K562 (cell line): ENCODE measurements around the gene FAM187B. TPM values are rescaled to one million over a fixed set of nuclear protein-coding genes. Genes with fewer than 3 reads are reported as not detected.
A peak's percentile ranks its signal among the peaks of the same experiment; 100 is the strongest.

Experiments used
- ATAC-seq: fragments of 200-7000 bp; cut with Tn5 transposase; 3 replicates; pipeline ENCODE4 v1.9.1; 2020; ENCODE audit warnings: moderate library complexity
- BruUV-seq: library from RNA; stranded (reverse); fragments of 400-500 nt; replicated peaks from 2 replicates; lab custom pipeline; 2021; lab: Mats Ljungman, UMichigan
- CTCF ChIA-PET: fragments of 300-600 bp; formaldehyde crosslinking; extraction: SDS; loops from one replicate; lab custom pipeline; 2021; ENCODE audit warnings: low intra/inter-chr PET ratio; lab: Yijun Ruan, JAX
- POLR2A ChIA-PET: fragments of 300-600, 350-650 bp; sonication (Branson Sonifier 250); formaldehyde crosslinking; extraction: SDS; loops from one replicate; lab custom pipeline; 2021; ENCODE audit warnings: antibody characterized with exemption, inconsistent platforms; lab: Yijun Ruan, JAX
- DNase-seq, 4 experiments: peaks; one replicate each; pipeline versions ENCODE4 v3.0.0 to v3.0.0-alpha.2; 2011 to 2018; ENCODE audit warnings: low spot score in 3 of 4, mixed read lengths in 3 of 4; ENCODE audit errors: extremely low read depth in 1 of 4
- FAIRE-seq: peaks from 2 replicates; lab custom pipeline; 2011; peaks lifted over from hg19 to GRCh38; lab: Jason Lieb, UNC
- H2AFZ ChIP-seq: 2 replicates; pipeline ENCODE4 v1.6.0; 2011; ENCODE audit warnings: low read depth, low read length, control low read depth, inconsistent platforms
- H3K27ac ChIP-seq: fragments of 200-600 bp; 3 replicates; pipeline ENCODE4 v1.8.0; 2011; ENCODE audit warnings: low read depth, mild to moderate bottlenecking, control low read depth, inconsistent platforms, low read length, moderate library complexity, mixed read lengths; ENCODE audit errors: extremely low read depth
- H3K27me3 ChIP-seq, 2 experiments: fragments of 300-600 bp in 1 of 2; 2 replicates in 1 of 2; 3 replicates in 1 of 2; pipeline versions ENCODE4 v1.6.0 to v1.8.0; 2011; ENCODE audit warnings: inconsistent platforms in 2 of 2, low read length in 2 of 2, mild to moderate bottlenecking in 1 of 2, mixed read lengths in 1 of 2, moderate library complexity in 1 of 2; ENCODE audit not compliant: control insufficient read depth in 2 of 2, insufficient read depth in 2 of 2
- H3K36me3 ChIP-seq: fragments of 300-600 bp; 3 replicates; pipeline ENCODE4 v1.8.0; 2011; ENCODE audit warnings: mild to moderate bottlenecking, low read length, inconsistent platforms; ENCODE audit not compliant: control insufficient read depth, insufficient read depth
- H3K4me1 ChIP-seq, 2 experiments: fragments of 200-600 bp in 1 of 2; replicated peaks in 1 of 2; 2 replicates in 1 of 2; 3 replicates in 1 of 2; pipeline versions ENCODE4 v1.5.1 to v1.8.0; 2011; ENCODE audit warnings: inconsistent platforms in 2 of 2, low read length in 2 of 2, mild to moderate bottlenecking in 1 of 2, mixed read lengths in 1 of 2, moderate library complexity in 1 of 2; ENCODE audit not compliant: control insufficient read depth in 2 of 2, insufficient read depth in 2 of 2
- H3K4me2 ChIP-seq: 2 replicates; pipeline ENCODE4 v1.6.1; 2011; ENCODE audit warnings: low read length, control low read depth, inconsistent platforms, mixed read lengths; ENCODE audit not compliant: insufficient read depth
- H3K4me3 ChIP-seq: fragments of 200-600 bp; sonication (generic), shearing (Covaris generic); 2 replicates; pipeline ENCODE4 v1.5.1; 2016; ENCODE audit warnings: control low read depth, inconsistent platforms
- H3K79me2 ChIP-seq: fragments of 200-600 bp; 3 replicates; pipeline ENCODE4 v1.8.0; 2011; ENCODE audit warnings: low read length, inconsistent platforms; ENCODE audit not compliant: control insufficient read depth, insufficient read depth
- H3K9ac ChIP-seq, 2 experiments: 2 replicates each; pipeline versions ENCODE4 v1.6.0 to v1.6.1; 2011; ENCODE audit warnings: low read depth in 2 of 2, low read length in 2 of 2, control low read depth in 1 of 2, inconsistent platforms in 1 of 2, mild to moderate bottlenecking in 1 of 2, mixed read lengths in 1 of 2; ENCODE audit not compliant: insufficient read depth in 1 of 2
- H3K9me1 ChIP-seq: one replicate; pipeline ENCODE4 v1.6.0; 2011; ENCODE audit warnings: inconsistent platforms, mild to moderate bottlenecking, low read length, moderate library complexity; ENCODE audit not compliant: control insufficient read depth, insufficient read depth
- H3K9me3 ChIP-seq: replicated peaks from 2 replicates; pipeline ENCODE4 v1.5.1; 2011; ENCODE audit warnings: low read depth, low read length, inconsistent platforms; ENCODE audit not compliant: control insufficient read depth, insufficient read depth
- H4K20me1 ChIP-seq: replicated peaks from 2 replicates; pipeline ENCODE4 v1.6.1; 2011; ENCODE audit warnings: low read length, inconsistent platforms, mixed read lengths; ENCODE audit not compliant: control insufficient read depth, insufficient read depth
- BCOR ChIP-seq: fragments of 450-650 bp; IDR thresholded peaks from 2 replicates; pipeline ENCODE4 v1.6.1; 2016
- ESRRB ChIP-seq: fragments of 250-450 bp; sonication (Bioruptor Pico); IDR thresholded peaks from 2 replicates; pipeline ENCODE4 v1.5.0; 2020; ENCODE audit warnings: mild to moderate bottlenecking, moderate library complexity, borderline replicate concordance
- KDM1A ChIP-seq, 2 experiments: fragments of 450-650 bp; IDR thresholded peaks; 2 replicates each; pipeline ENCODE4 v1.6.1; 2016; ENCODE audit warnings: mild to moderate bottlenecking in 2 of 2
- NCOA1 ChIP-seq: fragments of 450-650 bp; IDR thresholded peaks from 2 replicates; pipeline ENCODE4 v1.6.1; 2016; ENCODE audit warnings: low read depth
- RBM25 ChIP-seq: fragments of 200-400 bp; formaldehyde crosslinking; IDR thresholded peaks from 2 replicates; pipeline ENCODE4 v1.6.1; 2018; ENCODE audit warnings: low read length, low read depth, moderate library complexity; ENCODE audit not compliant: severe bottlenecking
- RCOR1 ChIP-seq, 2 experiments: IDR thresholded peaks; 2 replicates each; pipeline ENCODE4 v1.6.1; 2012; ENCODE audit warnings: low read depth in 2 of 2, low read length in 2 of 2, borderline replicate concordance in 1 of 2, improper control_type of control experiment in 1 of 2
- SMARCA5 ChIP-seq: fragments of 450-650 bp; IDR thresholded peaks from 2 replicates; pipeline ENCODE4 v1.6.1; 2016
- WGBS: fragments of 100-300 bp; shearing (Covaris generic); methylation state at CpG from one replicate; pipeline ENCODE4 v1.1.6; 2016; ENCODE audit warnings: low coverage, mixed read lengths; ENCODE audit not compliant: insufficient coverage; ENCODE audit errors: missing lambda C conversion rate; 5-methylcytosine and 5-hydroxymethylcytosine counted together
- in situ Hi-C: fragments of 300-500 bp; cut with MboI; formaldehyde crosslinking; loops from 4 replicates; pipeline ENCODE4 v1.15.0; 2018; ENCODE audit warnings: inconsistent platforms, mixed read lengths
- intact Hi-C: fragments of 100-400 bp; cut with micrococcal nuclease; formaldehyde crosslinking; loops from 2 replicates; pipeline ENCODE4 v1.14.2; 2022
- polyA plus RNA-seq, 8 experiments: library from polyadenylated mRNA; depleted of rRNA in 4 of 8; stranded (reverse) in 5 of 8; unstranded in 3 of 8; fragments of >200 nt; fragmentation: Nextera tagmentation in 2 of 8; fragmentation: Illumina TruSeq in 1 of 8; extraction: Ambion mirVana in 2 of 8; extraction: Trizol in 1 of 8; gene quantifications; 2 replicates each; pipeline versions ENCODE4 v1.2.1 to v1.2.3, GENCODE V29; 2011 to 2014; ENCODE audit warnings: inconsistent platforms in 1 of 8, missing spikeins in 1 of 8
- total RNA-seq, 7 experiments: library from RNA; depleted of rRNA in 6 of 7; stranded (reverse); fragments of >200 nt in 6 of 7; fragmentation: Illumina TruSeq in 2 of 7; extraction: Trizol in 2 of 7; gene quantifications; 2 replicates each; pipeline versions ENCODE4 v1.2.1 to v1.2.3, GENCODE V29; 2011 to 2021; ENCODE audit warnings: low replicate concordance in 1 of 7
- TF ChIP-seq, protein P1 (sequence below): sonication (generic); formaldehyde crosslinking; IDR thresholded peaks from 2 replicates; pipeline ENCODE4 v1.8.1; 2023; ENCODE audit warnings: mild to moderate bottlenecking, missing genetic modification reagents
- TF ChIP-seq, protein P2 (sequence below): fragments of 250-450 bp; sonication (Bioruptor Pico); IDR thresholded peaks from 2 replicates; pipeline ENCODE4 v1.4.0; 2020; ENCODE audit warnings: mild to moderate bottlenecking, moderate library complexity
- TF ChIP-seq, protein P3 (sequence below): sonication (generic); formaldehyde crosslinking; IDR thresholded peaks from 2 replicates; pipeline ENCODE4 v1.8.1; 2023; ENCODE audit warnings: mild to moderate bottlenecking, missing genetic modification reagents

Gene FAM187B
- total and polyA plus RNA-seq, 9 of the 15 experiments (the other 6 are each of a cell fraction or from before 2014, with no cell fraction given) = 0.04 to 0.09 TPM; not detected in 7

DNA sequence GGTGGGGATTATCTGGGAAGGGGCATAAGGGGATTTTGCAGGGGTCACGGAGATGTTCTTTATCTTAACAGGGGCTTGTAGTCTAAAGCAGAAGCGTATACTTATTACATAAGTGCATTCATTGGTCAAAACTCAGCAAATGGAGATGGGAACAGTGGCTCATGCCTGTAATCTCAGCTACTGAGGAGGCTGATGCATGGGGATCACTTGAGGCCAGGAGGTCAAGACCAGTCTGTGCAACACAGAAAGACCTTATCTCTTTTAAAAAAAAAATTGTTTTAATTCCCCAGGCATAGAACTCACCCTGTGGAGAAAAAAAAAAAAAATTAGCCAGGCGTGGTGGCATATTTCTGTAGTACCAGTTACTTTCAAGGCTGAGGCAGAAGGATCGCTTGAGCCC is 18.9 kb downstream of the FAM187B start:
- H3K79me2 ChIP-seq = no peaks in the 10 kb centered on the region
- no peak overlapping the region for H3K27ac ChIP-seq
- POLR2A ChIA-PET = no interaction called here
- in situ Hi-C loops (no loop called here), intact Hi-C loops (loop anchor here (5.0 kb wide), 3 partner anchors 38 to 57 kb away; partner anchors contain the start of genes FXYD5 and LSR)
- H3K9me1 ChIP-seq = no peaks in the 10 kb centered on the region
- BruUV-seq = no TSS peak
- CTCF ChIA-PET = interaction anchor here (0.6 kb wide), 1 partner anchor 88 kb away, joined by 3 read pairs; no protein-coding TSS in a partner anchor
- DNase-seq (no peak), FAIRE-seq (no peak), ATAC-seq (no peak)
- H3K9me3 ChIP-seq = no peaks in the 10 kb centered on the region
- no peak overlapping the region for H2AFZ ChIP-seq
- no peak overlapping the region for H3K4me2 ChIP-seq
- peak in 1 of 2 experiments; percentile 36; a peak in 1 of 4 replicates for TF ChIP-seq RCOR1 (IDR thresholded peaks at IDR 0.05; ENCODE audit: borderline replicate concordance in 1 of 2, low read depth in 2 of 2, low read length in 2 of 2)
- TF ChIP-seq, protein P1, sequence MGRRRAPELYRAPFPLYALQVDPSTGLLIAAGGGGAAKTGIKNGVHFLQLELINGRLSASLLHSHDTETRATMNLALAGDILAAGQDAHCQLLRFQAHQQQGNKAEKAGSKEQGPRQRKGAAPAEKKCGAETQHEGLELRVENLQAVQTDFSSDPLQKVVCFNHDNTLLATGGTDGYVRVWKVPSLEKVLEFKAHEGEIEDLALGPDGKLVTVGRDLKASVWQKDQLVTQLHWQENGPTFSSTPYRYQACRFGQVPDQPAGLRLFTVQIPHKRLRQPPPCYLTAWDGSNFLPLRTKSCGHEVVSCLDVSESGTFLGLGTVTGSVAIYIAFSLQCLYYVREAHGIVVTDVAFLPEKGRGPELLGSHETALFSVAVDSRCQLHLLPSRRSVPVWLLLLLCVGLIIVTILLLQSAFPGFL (CRISPR knock-in tag) = no peak
- H3K27me3 ChIP-seq = no peaks in the 10 kb centered on the region
- WGBS = 64% methylated on average over 3 of the region's 4 CpGs
- no peaks in the 10 kb centered on the region for H3K36me3 ChIP-seq
- H4K20me1 ChIP-seq = no peaks in the 10 kb centered on the region
- peaks cover 36 to 40% of the 10 kb centered on the region in 2 experiments for H3K4me1 ChIP-seq
- no peak overlapping the region for H3K9ac ChIP-seq
- H3K4me3 ChIP-seq = no peak overlapping the region

DNA sequence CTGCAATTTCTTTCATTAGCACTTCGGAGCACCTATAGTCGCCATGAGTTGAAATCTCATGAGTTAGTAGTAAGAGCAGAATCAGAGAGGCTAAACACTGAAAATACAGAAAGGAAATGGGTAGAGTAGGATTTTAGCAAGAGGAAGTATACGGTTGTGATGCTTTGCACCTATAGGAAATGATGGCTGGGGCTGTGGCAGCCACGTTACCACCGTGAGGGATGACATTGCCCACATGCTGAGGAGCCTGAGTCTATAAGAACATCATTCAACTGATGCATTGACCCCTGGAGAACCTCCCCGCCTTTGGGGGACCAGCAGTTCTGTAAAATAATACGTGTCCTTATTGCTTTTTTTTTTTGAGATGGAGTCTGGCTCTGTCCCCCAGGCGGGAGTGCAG is 20.4 kb downstream of the FAM187B start:
- H3K27ac ChIP-seq = no peak overlapping the region
- FAIRE-seq (no peak), DNase-seq (no peak), ATAC-seq (no peak)
- no TSS peak for BruUV-seq
- H3K4me2 ChIP-seq = no peak overlapping the region
- peaks cover 34 to 37% of the 10 kb centered on the region in 2 experiments for H3K4me1 ChIP-seq
- no peak overlapping the region for H3K4me3 ChIP-seq
- no peaks in the 10 kb centered on the region for H3K9me1 ChIP-seq
- no peak overlapping the region for H2AFZ ChIP-seq
- intact Hi-C loops (loop anchor here (5.0 kb wide), 3 partner anchors 39 to 56 kb away; partner anchors contain the start of genes FXYD5 and LSR), in situ Hi-C loops (no loop called here)
- 71% methylated on average over 7 of the region's 8 CpGs for WGBS
- no peaks in the 10 kb centered on the region for H3K9me3 ChIP-seq
- H3K36me3 ChIP-seq = no peaks in the 10 kb centered on the region
- no peaks in the 10 kb centered on the region for H3K79me2 ChIP-seq
- no peaks in the 10 kb centered on the region for H4K20me1 ChIP-seq
- H3K9ac ChIP-seq = no peak overlapping the region
- ChIA-PET POLR2A (interaction anchor here (0.7 kb wide), 1 partner anchor 32 kb away, joined by 3 read pairs; no protein-coding TSS in a partner anchor), CTCF (no interaction called here)
- TF ChIP-seq RCOR1 (IDR thresholded peaks at IDR 0.05; ENCODE audit: borderline replicate concordance in 1 of 2, low read depth in 2 of 2, low read length in 2 of 2) (peak in 1 of 2 experiments; percentile 29; a peak in 1 of 4 replicates), RBM25 (peak; percentile 95), ESRRB (CRISPR knock-in tag) (no peak), SMARCA5 (peak; percentile 80), NCOA1 (no peak), KDM1A (IDR thresholded peaks at IDR 0.05) (peak in 1 of 2 experiments; percentile 18; a peak in 1 of 4 replicates), BCOR (peak; percentile 62; the same call in 1 of the 2 replicates)
- TF ChIP-seq, protein P2, sequence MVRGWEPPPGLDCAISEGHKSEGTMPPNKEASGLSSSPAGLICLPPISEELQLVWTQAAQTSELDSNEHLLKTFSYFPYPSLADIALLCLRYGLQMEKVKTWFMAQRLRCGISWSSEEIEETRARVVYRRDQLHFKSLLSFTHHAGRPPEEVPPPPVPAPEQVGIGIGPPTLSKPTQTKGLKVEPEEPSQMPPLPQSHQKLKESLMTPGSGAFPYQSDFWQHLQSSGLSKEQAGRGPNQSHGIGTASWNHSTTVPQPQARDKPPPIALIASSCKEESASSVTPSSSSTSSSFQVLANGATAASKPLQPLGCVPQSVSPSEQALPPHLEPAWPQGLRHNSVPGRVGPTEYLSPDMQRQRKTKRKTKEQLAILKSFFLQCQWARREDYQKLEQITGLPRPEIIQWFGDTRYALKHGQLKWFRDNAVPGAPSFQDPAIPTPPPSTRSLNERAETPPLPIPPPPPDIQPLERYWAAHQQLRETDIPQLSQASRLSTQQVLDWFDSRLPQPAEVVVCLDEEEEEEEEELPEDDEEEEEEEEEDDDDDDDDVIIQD = no peak
- TF ChIP-seq, protein P3, sequence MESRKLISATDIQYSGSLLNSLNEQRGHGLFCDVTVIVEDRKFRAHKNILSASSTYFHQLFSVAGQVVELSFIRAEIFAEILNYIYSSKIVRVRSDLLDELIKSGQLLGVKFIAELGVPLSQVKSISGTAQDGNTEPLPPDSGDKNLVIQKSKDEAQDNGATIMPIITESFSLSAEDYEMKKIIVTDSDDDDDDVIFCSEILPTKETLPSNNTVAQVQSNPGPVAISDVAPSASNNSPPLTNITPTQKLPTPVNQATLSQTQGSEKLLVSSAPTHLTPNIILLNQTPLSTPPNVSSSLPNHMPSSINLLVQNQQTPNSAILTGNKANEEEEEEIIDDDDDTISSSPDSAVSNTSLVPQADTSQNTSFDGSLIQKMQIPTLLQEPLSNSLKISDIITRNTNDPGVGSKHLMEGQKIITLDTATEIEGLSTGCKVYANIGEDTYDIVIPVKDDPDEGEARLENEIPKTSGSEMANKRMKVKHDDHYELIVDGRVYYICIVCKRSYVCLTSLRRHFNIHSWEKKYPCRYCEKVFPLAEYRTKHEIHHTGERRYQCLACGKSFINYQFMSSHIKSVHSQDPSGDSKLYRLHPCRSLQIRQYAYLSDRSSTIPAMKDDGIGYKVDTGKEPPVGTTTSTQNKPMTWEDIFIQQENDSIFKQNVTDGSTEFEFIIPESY (CRISPR knock-in tag) = 0 out of 2 replicates have a peak, but pooled peaks have one; percentile 54
- no peaks in the 10 kb centered on the region for H3K27me3 ChIP-seq
